ENCODE data around the gene RBM12. TPM values are rescaled to one million over a fixed set of nuclear protein-coding genes. Genes with fewer than 3 reads are reported as not detected.
A peak's percentile ranks its signal among the peaks of the same experiment; 100 is the strongest.
"Not testable (repeated sequence)": the region's sequence is repeated elsewhere in the genome, so short reads cannot be mapped to it uniquely, and the experiment has no call there.

The RBM12 gene, protein sequence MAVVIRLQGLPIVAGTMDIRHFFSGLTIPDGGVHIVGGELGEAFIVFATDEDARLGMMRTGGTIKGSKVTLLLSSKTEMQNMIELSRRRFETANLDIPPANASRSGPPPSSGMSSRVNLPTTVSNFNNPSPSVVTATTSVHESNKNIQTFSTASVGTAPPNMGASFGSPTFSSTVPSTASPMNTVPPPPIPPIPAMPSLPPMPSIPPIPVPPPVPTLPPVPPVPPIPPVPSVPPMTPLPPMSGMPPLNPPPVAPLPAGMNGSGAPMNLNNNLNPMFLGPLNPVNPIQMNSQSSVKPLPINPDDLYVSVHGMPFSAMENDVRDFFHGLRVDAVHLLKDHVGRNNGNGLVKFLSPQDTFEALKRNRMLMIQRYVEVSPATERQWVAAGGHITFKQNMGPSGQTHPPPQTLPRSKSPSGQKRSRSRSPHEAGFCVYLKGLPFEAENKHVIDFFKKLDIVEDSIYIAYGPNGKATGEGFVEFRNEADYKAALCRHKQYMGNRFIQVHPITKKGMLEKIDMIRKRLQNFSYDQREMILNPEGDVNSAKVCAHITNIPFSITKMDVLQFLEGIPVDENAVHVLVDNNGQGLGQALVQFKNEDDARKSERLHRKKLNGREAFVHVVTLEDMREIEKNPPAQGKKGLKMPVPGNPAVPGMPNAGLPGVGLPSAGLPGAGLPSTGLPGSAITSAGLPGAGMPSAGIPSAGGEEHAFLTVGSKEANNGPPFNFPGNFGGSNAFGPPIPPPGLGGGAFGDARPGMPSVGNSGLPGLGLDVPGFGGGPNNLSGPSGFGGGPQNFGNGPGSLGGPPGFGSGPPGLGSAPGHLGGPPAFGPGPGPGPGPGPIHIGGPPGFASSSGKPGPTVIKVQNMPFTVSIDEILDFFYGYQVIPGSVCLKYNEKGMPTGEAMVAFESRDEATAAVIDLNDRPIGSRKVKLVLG
- 66.0 and 74.4 TPM in 2 replicates for polyA plus RNA-seq (2014; cell fraction: cytosol; rRNA removed)
- polyA plus RNA-seq (2014; cell fraction: nucleus; rRNA removed), result 42.8 and 49.3 TPM in 2 replicates

DNA sequence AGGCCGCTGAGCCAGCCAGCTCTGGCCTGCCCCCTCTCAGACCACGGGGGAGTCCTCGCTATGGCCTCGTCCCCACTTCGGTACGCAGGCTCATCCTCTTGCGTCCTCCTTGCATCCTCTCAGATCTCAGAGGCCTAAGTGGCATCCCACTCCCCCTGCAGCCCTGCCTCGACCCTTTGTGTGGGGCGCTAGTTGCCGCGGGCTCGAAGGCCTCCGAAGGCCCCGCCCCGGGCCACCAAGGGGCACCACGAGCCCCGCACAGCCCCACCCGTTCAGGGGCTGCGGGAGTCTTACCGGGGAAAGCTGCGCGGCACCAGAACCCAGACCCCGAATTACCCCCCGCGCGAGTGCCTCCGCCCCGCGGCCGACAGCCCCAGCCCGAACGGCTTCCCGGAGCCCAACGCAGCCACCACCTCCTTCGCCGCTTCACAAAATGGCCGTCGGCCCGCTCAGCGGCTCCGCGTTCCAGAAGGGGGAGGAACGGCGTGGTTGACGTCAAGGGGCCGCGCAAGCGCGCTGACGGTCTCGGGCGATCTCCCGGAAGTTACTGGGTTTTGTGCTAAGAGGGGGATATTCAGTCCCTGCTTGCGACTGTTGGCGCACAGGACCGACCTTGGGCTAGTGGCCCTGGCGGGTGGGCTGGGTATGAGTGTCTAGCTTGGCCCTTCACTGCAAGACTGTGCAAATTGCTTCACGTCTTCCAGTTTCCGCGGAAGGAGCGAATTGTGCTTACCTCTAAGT, at the start of gene RBM12, which contains the start of gene CPNE1:
TSS of gene RBM12 (minus strand) at position 435 of the 741 bp plus-strand sequence. CDS start 9,578 bp downstream, outside the sequence.
TSS of gene CPNE1 (minus strand) at position 435 of the 741 bp plus-strand sequence. CDS start 31,977 bp downstream, outside the sequence.
- peak; percentile 98 for DNase-seq (ENCODE audit: low spot score)

GRCh38 chr20:35714127-35714526, 49.4 kb upstream of the RBM12 start:
- DNase-seq (ENCODE audit: low spot score), result no peak

DNA sequence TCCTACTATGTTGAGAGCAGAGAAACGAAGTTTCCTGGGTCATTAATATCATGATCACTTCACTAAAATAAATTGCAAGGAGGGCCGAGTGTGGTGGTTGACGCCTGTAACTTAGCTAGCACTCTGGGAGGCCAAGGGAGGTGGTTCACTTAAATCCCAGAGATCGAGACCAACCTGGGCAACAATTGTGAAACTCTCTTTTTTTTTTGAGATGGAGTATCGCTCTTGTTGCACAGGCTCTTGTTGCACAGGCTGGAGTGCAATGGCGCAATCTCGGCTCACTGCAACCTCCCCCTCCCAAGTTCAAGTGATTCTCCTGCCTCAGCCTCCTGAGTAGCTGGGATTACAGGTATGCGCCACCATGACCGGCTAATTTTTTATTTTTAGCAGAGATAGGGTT, 48.4 kb upstream of the RBM12 start:
- not testable (repeated sequence) for DNase-seq (ENCODE audit: low spot score)

DNA sequence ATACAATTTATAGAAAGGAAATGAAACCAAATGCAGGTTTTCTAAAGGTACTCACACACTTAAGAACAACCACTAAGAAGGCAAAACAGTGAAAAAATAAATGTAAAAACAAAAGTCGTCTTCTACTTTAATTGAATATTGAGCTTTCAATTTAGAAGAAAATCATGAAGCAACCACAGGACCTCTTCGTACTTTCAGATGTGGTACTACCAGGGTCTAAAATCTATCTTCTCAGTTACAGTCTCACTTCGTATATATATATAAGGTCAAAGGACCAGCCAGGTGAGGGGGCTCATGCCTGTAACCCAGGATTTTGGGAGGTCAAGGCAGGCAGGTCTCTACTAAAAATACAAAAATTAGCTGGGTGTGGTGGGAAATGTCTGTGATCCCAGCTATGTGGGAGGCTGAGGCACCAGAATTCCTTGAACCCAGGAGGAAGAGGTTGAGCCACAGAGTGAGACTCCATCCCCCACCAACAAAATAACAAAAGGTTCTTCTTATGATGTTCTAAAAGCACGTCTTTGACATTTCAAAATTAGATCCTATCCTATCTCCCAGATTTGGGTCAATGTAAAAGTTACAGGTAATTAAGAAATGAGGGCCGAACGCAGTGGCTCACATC, 47.0 kb upstream of the RBM12 start:
- no peak for DNase-seq (ENCODE audit: low spot score)

- no peak for DNase-seq (ENCODE audit: low spot score)
These were observed 46.3 kb upstream of the RBM12 start for GRCh38 chr20:35710884-35711587.

GRCh38 chr20:35710039-35710438, 45.3 kb upstream of the RBM12 start:
- no peak for DNase-seq (ENCODE audit: low spot score)

DNA sequence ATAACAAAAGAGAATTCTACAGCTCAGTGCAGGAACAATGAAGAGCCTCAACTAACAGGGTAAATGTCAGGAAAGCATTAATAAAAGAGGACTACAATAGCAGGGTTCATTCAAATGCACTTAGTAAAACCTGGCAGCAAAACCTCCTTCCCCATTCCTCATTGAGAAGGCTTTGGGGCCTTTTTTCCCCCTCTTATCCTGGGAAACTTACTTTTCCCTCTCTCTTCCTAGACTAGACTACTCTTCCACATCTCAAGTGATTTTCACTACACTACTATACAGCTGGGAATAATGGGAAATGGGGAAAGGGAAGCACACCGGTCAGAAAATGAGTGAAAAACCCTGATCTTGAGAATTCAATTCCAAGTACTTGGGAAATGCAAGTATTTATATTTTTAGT, 44.6 kb upstream of the RBM12 start:
- DNase-seq (ENCODE audit: low spot score), result no peak

GRCh38 chr20:35708502-35708901, 43.8 kb upstream of the RBM12 start:
- no peak for DNase-seq (ENCODE audit: low spot score)

- DNase-seq (ENCODE audit: low spot score), result not testable (repeated sequence)
These were observed 42.2 kb upstream of the RBM12 start for GRCh38 chr20:35706591-35707529.

- DNase-seq (ENCODE audit: low spot score), result not testable (repeated sequence)
These were observed 41.2 kb upstream of the RBM12 start for GRCh38 chr20:35705894-35706293.

DNA sequence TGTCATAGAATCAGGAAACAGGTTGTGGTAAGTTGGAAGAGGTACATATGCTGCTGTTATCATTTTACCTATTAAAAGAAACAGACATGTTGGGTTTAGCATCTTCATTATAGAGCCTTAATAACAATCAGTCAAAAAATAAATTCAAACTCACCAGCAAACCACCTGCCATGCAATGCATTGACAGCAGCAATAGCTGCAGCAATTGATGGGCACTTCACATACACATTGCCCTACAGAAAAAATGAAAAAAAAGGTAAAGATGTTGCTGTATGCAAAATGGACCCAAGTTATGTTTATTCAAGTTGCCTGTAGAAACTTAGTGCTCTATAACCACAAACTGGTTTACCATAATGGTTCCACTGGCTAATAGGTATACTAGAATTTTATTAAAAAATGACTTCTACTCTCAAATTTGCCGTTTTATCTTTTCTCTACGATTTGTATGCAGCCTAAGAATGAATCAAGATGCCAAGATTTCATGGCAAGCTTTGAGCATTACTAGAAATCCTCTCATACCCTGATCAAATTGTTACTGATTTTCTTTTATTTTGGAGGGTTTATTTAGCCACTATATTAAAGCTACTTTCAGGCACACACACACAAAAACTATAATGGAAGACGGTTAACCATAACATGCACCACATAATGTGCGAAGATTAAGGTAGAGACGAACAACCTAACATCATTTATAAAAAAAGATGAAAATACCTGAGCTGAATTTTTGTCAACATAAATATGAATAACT, 40.0 kb upstream of the RBM12 start:
- no peak for DNase-seq (ENCODE audit: low spot score)

DNA sequence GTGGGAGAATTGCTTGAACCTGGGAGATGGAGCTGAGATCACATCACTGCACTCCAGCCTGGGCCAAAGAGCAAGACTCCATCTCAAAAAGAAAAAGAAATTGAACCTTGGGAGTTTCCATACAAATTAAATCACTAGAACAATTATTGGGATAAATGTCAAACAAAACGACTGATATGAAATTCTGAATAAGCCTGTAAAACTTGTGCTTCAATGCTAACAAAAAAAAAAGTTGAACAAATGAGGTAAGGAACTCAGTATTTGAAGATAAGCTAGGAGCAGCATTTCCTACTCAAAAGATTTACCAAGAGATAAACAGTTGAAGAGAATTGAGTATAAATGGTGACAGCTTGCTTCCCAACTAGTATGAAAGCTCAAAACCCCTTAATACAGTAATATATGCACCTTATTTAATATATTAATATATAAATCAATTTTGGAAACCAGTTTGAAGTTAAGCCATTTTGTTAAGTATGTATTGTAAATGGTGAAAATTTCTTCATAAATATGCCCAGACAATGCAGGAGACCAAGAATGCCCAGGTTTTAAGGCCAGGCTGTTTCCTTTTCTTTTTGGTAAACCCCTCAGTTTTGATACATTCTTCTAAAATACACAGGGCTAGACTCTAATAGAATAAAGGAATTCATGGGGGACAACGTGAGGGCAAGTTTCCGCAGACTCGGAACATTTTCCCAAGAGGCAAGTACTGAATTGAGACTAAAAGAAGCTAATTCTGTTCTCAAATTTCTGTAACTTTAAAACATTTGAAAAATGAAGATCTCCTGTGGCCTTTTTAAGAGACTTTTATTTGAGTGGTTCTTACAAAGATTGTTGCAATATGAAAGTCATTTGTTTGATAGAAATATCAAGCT, 38.4 kb upstream of the RBM12 start:
- DNase-seq (ENCODE audit: low spot score), result no peak

DNA sequence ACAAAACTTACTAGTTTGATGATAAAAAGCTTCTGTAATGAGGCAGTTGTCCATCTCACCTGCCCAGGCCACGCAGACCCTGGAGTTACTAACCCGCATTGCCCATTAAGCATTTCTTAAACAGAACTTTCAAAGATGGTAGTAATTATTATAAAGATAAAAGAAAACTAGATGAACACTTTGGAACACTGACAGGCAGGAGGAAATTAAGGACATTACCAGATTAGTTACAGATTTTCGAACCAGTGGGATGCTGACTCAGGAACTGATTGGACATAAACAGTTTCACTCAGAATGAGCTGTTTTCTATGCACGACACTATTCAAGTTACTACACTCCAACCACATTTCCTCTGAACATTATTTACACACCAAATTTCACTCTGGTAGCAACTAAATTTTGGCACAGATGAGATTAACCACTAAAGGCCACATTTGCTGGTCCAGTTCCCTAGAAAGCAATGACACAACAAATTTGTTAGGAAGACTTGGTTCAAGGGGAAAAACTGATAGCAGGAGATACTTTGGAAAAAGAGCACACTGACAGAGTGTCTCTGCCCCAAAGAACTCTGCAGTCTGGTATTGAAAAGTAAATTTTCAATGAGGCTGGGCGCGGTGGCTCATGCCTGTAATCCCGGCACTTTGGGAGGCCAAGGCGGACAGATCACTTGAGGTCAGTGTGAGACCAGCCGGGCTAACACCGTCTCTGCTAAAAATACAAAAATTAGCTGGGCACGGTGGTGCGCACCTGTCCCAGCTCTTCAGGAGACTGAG, 37.5 kb upstream of the RBM12 start:
- no peak for DNase-seq (ENCODE audit: low spot score)

DNA sequence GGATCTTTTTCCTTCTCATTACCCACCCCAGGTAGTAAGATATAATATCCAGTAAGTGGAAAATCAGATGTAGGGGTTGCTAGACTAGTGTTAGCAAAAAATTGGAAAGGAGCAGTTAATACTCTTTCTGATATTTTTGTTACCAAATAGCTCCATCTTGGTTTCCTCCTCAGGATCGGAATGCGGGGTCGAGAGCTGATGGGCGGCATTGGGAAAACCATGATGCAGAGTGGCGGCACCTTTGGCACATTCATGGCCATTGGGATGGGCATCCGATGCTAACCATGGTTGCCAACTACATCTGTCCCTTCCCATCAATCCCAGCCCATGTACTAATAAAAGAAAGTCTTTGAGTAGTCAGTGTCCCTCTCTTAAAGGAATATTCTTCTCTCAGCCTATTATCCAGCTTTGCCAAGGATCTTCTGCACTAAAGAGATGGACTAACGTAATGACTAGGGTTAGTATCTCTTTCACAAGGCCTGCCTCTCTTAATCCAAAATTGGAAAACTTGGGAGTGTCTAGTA, 36.0 kb upstream of the RBM12 start:
- no peak for DNase-seq (ENCODE audit: low spot score)

DNA sequence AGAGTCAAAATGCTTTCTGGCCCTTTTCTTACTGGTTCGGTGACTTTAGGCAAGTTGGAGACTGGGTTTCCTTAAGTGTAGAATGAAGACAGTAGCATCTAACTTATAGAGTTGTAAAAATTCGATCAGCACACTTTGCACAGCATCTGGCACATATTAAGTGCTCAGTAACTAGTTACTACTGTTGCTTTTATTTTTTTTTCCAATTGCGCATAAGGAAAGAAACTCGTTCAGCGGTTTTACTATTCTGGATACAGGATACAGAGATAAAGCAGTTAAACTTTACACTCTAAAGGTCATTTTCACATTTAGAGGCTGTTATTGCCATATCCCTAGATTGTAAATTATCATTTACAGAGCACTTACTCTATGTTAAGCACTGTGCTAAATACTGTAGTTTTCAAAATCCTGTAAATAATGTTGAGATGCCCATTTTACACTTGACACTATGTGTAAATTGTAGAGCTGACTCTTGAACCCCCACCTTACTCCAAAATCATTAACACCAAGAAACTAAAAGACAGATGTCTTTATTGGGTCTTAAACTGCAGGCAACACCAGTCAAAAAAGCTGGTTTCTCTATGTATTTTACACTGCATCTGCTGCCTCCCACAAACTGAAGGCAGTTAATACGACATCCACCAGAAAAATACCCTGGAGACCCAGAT, 35.4 kb upstream of the RBM12 start:
- no peak for DNase-seq (ENCODE audit: low spot score)
